H1 (cell line): ENCODE data around the gene GALNT17. TPM values are rescaled to one million over a fixed set of nuclear protein-coding genes. Genes with fewer than 3 reads are reported as not detected.

Experiments
- CTCF ChIA-PET: fragments of 300-600 bp; sonication (Branson Sonifier 250); formaldehyde crosslinking; loops from one replicate; lab custom pipeline; 2021; ENCODE audit not compliant: partially characterized antibody; lab: Charles Lee
- POLR2A ChIA-PET: fragments of 300-600 bp; sonication (Branson Sonifier 250); formaldehyde crosslinking; loops from one replicate; lab custom pipeline; 2021; ENCODE audit warnings: inconsistent platforms; ENCODE audit not compliant: partially characterized antibody; lab: Charles Lee
- DNase-seq, 2 experiments: peaks; one replicate each; pipeline versions ENCODE4 v3.0.0 to v3.0.0-alpha.2; 2010 to 2022; ENCODE audit warnings: low spot score in 2 of 2, low read depth in 1 of 2, mixed read lengths in 1 of 2
- FAIRE-seq: peaks from 2 replicates; lab custom pipeline; 2011; peaks lifted over from hg19 to GRCh38; lab: Jason Lieb, UNC
- H2AFZ ChIP-seq: 2 replicates; pipeline ENCODE4 v1.8.1; 2012; ENCODE audit warnings: low read length, inconsistent platforms
- H2AK5ac ChIP-seq: 2 replicates; pipeline ENCODE4 v1.6.1; 2013; ENCODE audit warnings: low read depth, low read length
- H2BK120ac ChIP-seq: replicated peaks from 2 replicates; pipeline ENCODE3; 2013; ENCODE audit warnings: low read depth, low read length, inconsistent platforms
- H2BK12ac ChIP-seq: 2 replicates; pipeline ENCODE4 v1.6.1; 2013; ENCODE audit warnings: low read depth, low read length
- H2BK15ac ChIP-seq: 2 replicates; pipeline ENCODE4 v1.6.1; 2013; ENCODE audit warnings: low read length
- H2BK20ac ChIP-seq: 2 replicates; pipeline ENCODE4 v1.6.1; 2013; ENCODE audit warnings: low read length
- H2BK5ac ChIP-seq: 2 replicates; pipeline ENCODE4 v1.6.1; 2013; ENCODE audit warnings: low read depth, low read length
- H3K14ac ChIP-seq: 2 replicates; pipeline ENCODE4 v1.6.1; 2013; ENCODE audit warnings: inconsistent platforms; ENCODE audit not compliant: insufficient read length
- H3K18ac ChIP-seq: 2 replicates; pipeline ENCODE4 v1.6.1; 2013; ENCODE audit warnings: low read length; ENCODE audit errors: extremely low read depth
- H3K23ac ChIP-seq: 2 replicates; pipeline ENCODE4 v1.6.1; 2013; ENCODE audit warnings: inconsistent platforms; ENCODE audit not compliant: insufficient read length
- H3K23me2 ChIP-seq: 2 replicates; pipeline ENCODE4 v1.6.1; 2013; ENCODE audit warnings: low read depth, low read length
- H3K27ac ChIP-seq: 2 replicates; pipeline ENCODE4 v1.6.1; 2011; ENCODE audit warnings: low read depth, low read length, inconsistent platforms
- H3K27me3 ChIP-seq, 4 experiments: replicated peaks in 1 of 4; 1 replicate in 1 of 4; 2 replicates in 3 of 4; pipeline versions ENCODE4 v1.6.1 to v1.8.1; 2011 to 2013; ENCODE audit warnings: low read length in 3 of 4, mild to moderate bottlenecking in 3 of 4, inconsistent platforms in 2 of 4, mixed read lengths in 2 of 4, moderate library complexity in 1 of 4; ENCODE audit not compliant: control insufficient read depth in 3 of 4, insufficient read depth in 3 of 4; ENCODE audit errors: extremely low read depth in 1 of 4
- H3K36me3 ChIP-seq, 4 experiments: 2 replicates each; pipeline versions ENCODE4 v1.6.1 to v1.8.1; 2011 to 2013; ENCODE audit warnings: mild to moderate bottlenecking in 4 of 4, low read length in 3 of 4, moderate library complexity in 2 of 4, control low read depth in 1 of 4, inconsistent platforms in 1 of 4; ENCODE audit not compliant: insufficient read depth in 4 of 4, control insufficient read depth in 2 of 4
- H3K4ac ChIP-seq: replicated peaks from 2 replicates; pipeline ENCODE3; 2013; ENCODE audit warnings: low read length, low read depth, mixed read lengths, inconsistent platforms; ENCODE audit not compliant: insufficient read length
- H3K4me1 ChIP-seq, 4 experiments: replicated peaks in 1 of 4; 1 replicate in 1 of 4; 2 replicates in 3 of 4; pipeline versions ENCODE4 v1.6.1 to v1.8.1; 2011 to 2013; ENCODE audit warnings: low read length in 3 of 4, inconsistent platforms in 2 of 4, mixed read lengths in 1 of 4; ENCODE audit not compliant: insufficient read depth in 4 of 4, control insufficient read depth in 3 of 4
- H3K4me2 ChIP-seq, 2 experiments: 2 replicates each; pipeline versions ENCODE4 v1.6.1 to v1.8.1; 2011 to 2013; ENCODE audit warnings: low read depth in 2 of 2, low read length in 2 of 2, control low read depth in 1 of 2, inconsistent platforms in 1 of 2, mild to moderate bottlenecking in 1 of 2; ENCODE audit not compliant: insufficient read depth in 1 of 2
- H3K4me3 ChIP-seq, 4 experiments: fragments of 200-600, 300-600 bp in 1 of 4; sonication (generic), shearing (Covaris generic), sonication (Bioruptor Twin) in 1 of 4; 2 replicates each; pipeline versions ENCODE4 v1.5.1 to v1.8.1; 2011 to 2016; ENCODE audit warnings: low read length in 4 of 4, low read depth in 3 of 4, control low read depth in 2 of 4, inconsistent platforms in 2 of 4, mild to moderate bottlenecking in 2 of 4, mixed read lengths in 1 of 4, moderate library complexity in 1 of 4; ENCODE audit not compliant: insufficient read depth in 2 of 4; ENCODE audit errors: extremely low read depth in 1 of 4
- H3K56ac ChIP-seq: replicated peaks from 2 replicates; pipeline ENCODE3; 2013; ENCODE audit warnings: low read depth, mild to moderate bottlenecking, mixed read lengths, low read length, inconsistent platforms; ENCODE audit not compliant: insufficient read length
- H3K79me1 ChIP-seq: 2 replicates; pipeline ENCODE4 v1.6.1; 2013; ENCODE audit warnings: low read depth, low read length, control low read depth
- H3K79me2 ChIP-seq, 2 experiments: 2 replicates each; pipeline versions ENCODE4 v1.6.1 to v1.8.1; 2012 to 2013; ENCODE audit warnings: low read length in 2 of 2, mild to moderate bottlenecking in 2 of 2, inconsistent platforms in 1 of 2; ENCODE audit not compliant: insufficient read depth in 2 of 2, control insufficient read depth in 1 of 2
- H3K9ac ChIP-seq, 4 experiments: replicated peaks in 1 of 4; 1 replicate in 1 of 4; 2 replicates in 3 of 4; pipeline versions ENCODE4 v1.6.1 to v1.8.1; 2011 to 2013; ENCODE audit warnings: low read depth in 3 of 4, low read length in 3 of 4, control low read depth in 2 of 4, mild to moderate bottlenecking in 2 of 4, moderate library complexity in 2 of 4, inconsistent platforms in 1 of 4; ENCODE audit errors: extremely low read depth in 1 of 4
- H3K9me3 ChIP-seq, 2 experiments: 2 replicates each; pipeline versions ENCODE4 v1.6.1 to v1.8.1; 2012 to 2013; ENCODE audit warnings: mild to moderate bottlenecking in 2 of 2, moderate library complexity in 2 of 2, control low read depth in 1 of 2, inconsistent platforms in 1 of 2, low read depth in 1 of 2, low read length in 1 of 2, mixed read lengths in 1 of 2; ENCODE audit not compliant: insufficient read depth in 2 of 2
- H4K20me1 ChIP-seq, 2 experiments: replicated peaks in 1 of 2; 2 replicates each; pipeline versions ENCODE3 to v1.8.1; 2011 to 2013; ENCODE audit warnings: inconsistent platforms in 2 of 2, low read length in 2 of 2, mild to moderate bottlenecking in 1 of 2; ENCODE audit not compliant: insufficient read depth in 2 of 2, control insufficient read depth in 1 of 2
- H4K5ac ChIP-seq: 2 replicates; pipeline ENCODE4 v1.6.1; 2013; ENCODE audit warnings: low read length, low read depth, mixed read lengths, inconsistent platforms; ENCODE audit not compliant: insufficient read length
- H4K8ac ChIP-seq: 2 replicates; pipeline ENCODE4 v1.8.0; 2013; ENCODE audit warnings: mild to moderate bottlenecking, moderate library complexity, low read length, inconsistent platforms; ENCODE audit not compliant: insufficient read depth; ENCODE audit errors: extremely low read depth
- H4K91ac ChIP-seq: replicated peaks from 2 replicates; pipeline ENCODE3; 2013; ENCODE audit warnings: low read length, mixed read lengths, inconsistent platforms; ENCODE audit not compliant: insufficient read length
- BACH1 ChIP-seq: IDR thresholded peaks from 2 replicates; pipeline ENCODE4 v1.6.1; 2012; ENCODE audit warnings: low read length, improper control_type of control experiment
- CTBP2 ChIP-seq: IDR thresholded peaks from 2 replicates; pipeline ENCODE4 v1.7.0; 2011; ENCODE audit warnings: borderline replicate concordance, mild to moderate bottlenecking, moderate library complexity, mixed read lengths, low read length; ENCODE audit not compliant: insufficient read depth, insufficient read length
- FOSL1 ChIP-seq: IDR thresholded peaks from 2 replicates; pipeline ENCODE4 v1.6.1; 2011; ENCODE audit warnings: mild to moderate bottlenecking, low read depth, low read length, moderate library complexity; ENCODE audit not compliant: insufficient read depth
- HDAC2 ChIP-seq, 2 experiments: fragments of 300-600 bp in 1 of 2; sonication (generic) in 1 of 2; IDR thresholded peaks; 2 replicates each; pipeline ENCODE4 v1.6.1; 2011 to 2012; ENCODE audit warnings: low read depth in 2 of 2, low read length in 2 of 2, mild to moderate bottlenecking in 2 of 2, moderate library complexity in 2 of 2, borderline replicate concordance in 1 of 2, inconsistent platforms in 1 of 2
- JUND ChIP-seq: IDR thresholded peaks from 2 replicates; pipeline ENCODE4 v1.6.1; 2011; ENCODE audit warnings: mild to moderate bottlenecking, improper control_type of control experiment, low read length
- KDM4A ChIP-seq: IDR thresholded peaks from one replicate; pipeline ENCODE4 v1.7.1; 2012; ENCODE audit warnings: low read depth, mild to moderate bottlenecking, moderate library complexity, low read length, inconsistent platforms; ENCODE audit not compliant: severe bottlenecking
- PHF8 ChIP-seq: fragments of 200-600 bp; sonication (generic); conservative IDR thresholded peaks from 2 replicates; pipeline ENCODE4 v1.7.1; 2012; ENCODE audit warnings: low read depth, mild to moderate bottlenecking, inconsistent platforms, low read length, moderate library complexity
- POLR2A ChIP-seq, 2 experiments: IDR thresholded peaks; 1 replicate in 1 of 2; 2 replicates in 1 of 2; pipeline ENCODE4 v1.6.1; 2011; ENCODE audit warnings: low read depth in 2 of 2, low read length in 2 of 2, mild to moderate bottlenecking in 2 of 2; ENCODE audit errors: control extremely low read depth in 1 of 2
- RFX5 ChIP-seq: IDR thresholded peaks from 2 replicates; pipeline ENCODE4 v1.6.1; 2011; ENCODE audit warnings: low read depth, low read length, improper control_type of control experiment, borderline replicate concordance
- RNF2 ChIP-seq: fragments of 200-900, 300-1000 bp; sonication (generic); IDR thresholded peaks from 2 replicates; pipeline ENCODE4 v1.7.1; 2016; ENCODE audit warnings: borderline replicate concordance, low read depth, mild to moderate bottlenecking, antibody characterized with exemption, low read length; ENCODE audit not compliant: poor library complexity, severe bottlenecking; ENCODE audit errors: missing control alignments
- RXRA ChIP-seq: IDR thresholded peaks from 2 replicates; pipeline ENCODE4 v1.6.1; 2011; ENCODE audit warnings: low read depth, mild to moderate bottlenecking, low read length, moderate library complexity; ENCODE audit not compliant: insufficient read depth
- TAF1 ChIP-seq: IDR thresholded peaks from 2 replicates; pipeline ENCODE4 v1.6.1; 2011; ENCODE audit warnings: mild to moderate bottlenecking, low read depth, low read length
- TCF12 ChIP-seq: IDR thresholded peaks from 2 replicates; pipeline ENCODE4 v1.6.1; 2011; ENCODE audit warnings: low read depth, mild to moderate bottlenecking, low read length
- YY1 ChIP-seq: IDR thresholded peaks from 2 replicates; pipeline ENCODE4 v1.6.1; 2011; ENCODE audit warnings: low read depth, mild to moderate bottlenecking, low read length
- WGBS, 2 experiments: shearing (Covaris generic) in 1 of 2; methylation state at CpG; one replicate each; pipeline versions ENCODE4 v1.1.6 to v1.1.7; 2013 to 2015; ENCODE audit warnings: low lambda C conversion rate in 2 of 2, mixed read lengths in 2 of 2, inconsistent platforms in 1 of 2, low coverage in 1 of 2, missing lambda C conversion rate in 1 of 2; ENCODE audit not compliant: insufficient replicate concordance in 2 of 2, insufficient coverage in 1 of 2, insufficient read length in 1 of 2; ENCODE audit errors: extremely low coverage in 1 of 2, missing lambda C conversion rate in 1 of 2; 5-methylcytosine and 5-hydroxymethylcytosine counted together
- polyA plus RNA-seq, 7 experiments: library from polyadenylated mRNA; depleted of rRNA in 3 of 7; stranded (reverse) in 5 of 7; unstranded in 2 of 7; fragments of >200 nt in 5 of 7; fragments of 200-250 nt in 2 of 7; gene quantifications; 1 replicate in 5 of 7; 2 replicates in 1 of 7; 4 replicates in 1 of 7; pipeline versions ENCODE4 v1.2.1 to v1.2.3, GENCODE V29; 2011 to 2013; ENCODE audit warnings: missing spikeins in 2 of 7, mixed read lengths in 2 of 7
- total RNA-seq: library from RNA; stranded (reverse); fragmentation: NEBNext Ultra II Directional; extraction: Animal tissue kit (Norgen Biotek cat#: 25700); gene quantifications from 2 replicates; pipeline ENCODE4 v1.2.1, GENCODE V29; 2021

GALNT17 gene
- total and polyA plus RNA-seq, 2 of the 8 experiments (the other 6 are each of a cell fraction or from before 2014, with no cell fraction given), result 37.7 to 47.0 TPM

GRCh38 chr7:71521506-71521905 lies 389.6 kb downstream of the GALNT17 start:
- Histone ChIP-seq H3K18ac (no peak overlapping the region), H3K23me2 (no peaks in the 10 kb centered on the region; the same call in 1 of the 2 replicates), H3K23ac (no peak overlapping the region), H2BK120ac (no peak overlapping the region), H3K27me3 (no peaks in the 10 kb centered on the region), H2BK20ac (no peak overlapping the region), H2BK12ac (no peak overlapping the region), H3K56ac (no peak overlapping the region), H3K36me3 (peaks cover 0 to 20% (median 2%) of the 10 kb centered on the region in 4 experiments; a peak in 4 of 8 replicates), H3K79me2 (no peaks in the 10 kb centered on the region), H2AFZ (no peak overlapping the region), H3K79me1 (no peaks in the 10 kb centered on the region), H3K27ac (no peak overlapping the region), H4K8ac (no peak overlapping the region), H2BK15ac (no peak overlapping the region), H3K4me3 (no peak overlapping the region), H4K91ac (no peak overlapping the region), H3K14ac (no peak overlapping the region), H3K4me2 (no peak overlapping the region), H3K4me1 (no peaks in the 10 kb centered on the region), H3K9me3 (peaks cover 3 to 10% of the 10 kb centered on the region in 2 experiments; a peak in 2 of 4 replicates), H3K9ac (no peak overlapping the region), H2BK5ac (no peak overlapping the region), H2AK5ac (no peak overlapping the region), H3K4ac (no peak overlapping the region), H4K5ac (no peak overlapping the region), H4K20me1 (no peaks in the 10 kb centered on the region)
- 92% methylated on average over 5 of the region's 5 CpGs; no CpG with 5 or more reads in 1 of the 2 experiments for WGBS, 2 experiments
- FAIRE-seq, result no peak
- ChIA-PET POLR2A (no interaction called here), CTCF (interaction anchor here (0.7 to 2.7 kb wide), 3 partner anchors 12 to 17 kb away, joined by 3 to 8 read pairs (median 3); no protein-coding TSS in a partner anchor)
- DNase-seq, result no peak
- no peak for TF ChIP-seq RXRA
- TF ChIP-seq FOSL1, result no peak
- no peak for TF ChIP-seq YY1
- TF ChIP-seq HDAC2 (IDR thresholded peaks at IDR 0.05; ENCODE audit: borderline replicate concordance in 1 of 2, low read depth in 2 of 2, low read length in 2 of 2), result no peak
- no peak for TF ChIP-seq CTBP2
- no peak for TF ChIP-seq BACH1
- no peak for TF ChIP-seq JUND
- no peak for TF ChIP-seq POLR2A (IDR thresholded peaks at IDR 0.05; ENCODE audit: control extremely low read depth in 1 of 2, low read depth in 2 of 2, low read length in 2 of 2)
- TF ChIP-seq TAF1, result no peak
- no peak for TF ChIP-seq TCF12
- TF ChIP-seq RFX5, result no peak
- TF ChIP-seq PHF8, result no peak
- TF ChIP-seq KDM4A, result no peak
- TF ChIP-seq RNF2, result no peak
